ENCODE data around the gene RUBCNL.

DNA sequence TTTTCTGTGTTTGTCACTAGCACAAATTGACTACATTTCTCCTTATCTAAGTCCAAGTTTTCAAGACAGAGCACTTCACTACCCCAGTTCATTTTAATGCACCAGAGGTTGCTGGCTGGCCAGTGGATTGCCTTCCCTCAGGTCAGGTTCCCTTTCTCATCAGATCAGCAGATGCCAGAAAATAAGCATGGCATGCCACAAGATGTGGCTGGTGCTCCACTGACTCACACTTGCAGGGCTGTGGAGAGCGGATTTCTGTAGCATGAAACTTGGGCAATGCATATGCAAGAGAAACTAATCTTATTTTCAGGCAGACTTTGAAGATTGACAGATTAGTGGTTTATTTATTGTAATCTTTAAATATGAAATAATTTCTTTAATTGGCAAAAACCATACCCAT is 79.5 kb downstream of the RUBCNL start:
- TF ChIP-seq, protein P1, sequence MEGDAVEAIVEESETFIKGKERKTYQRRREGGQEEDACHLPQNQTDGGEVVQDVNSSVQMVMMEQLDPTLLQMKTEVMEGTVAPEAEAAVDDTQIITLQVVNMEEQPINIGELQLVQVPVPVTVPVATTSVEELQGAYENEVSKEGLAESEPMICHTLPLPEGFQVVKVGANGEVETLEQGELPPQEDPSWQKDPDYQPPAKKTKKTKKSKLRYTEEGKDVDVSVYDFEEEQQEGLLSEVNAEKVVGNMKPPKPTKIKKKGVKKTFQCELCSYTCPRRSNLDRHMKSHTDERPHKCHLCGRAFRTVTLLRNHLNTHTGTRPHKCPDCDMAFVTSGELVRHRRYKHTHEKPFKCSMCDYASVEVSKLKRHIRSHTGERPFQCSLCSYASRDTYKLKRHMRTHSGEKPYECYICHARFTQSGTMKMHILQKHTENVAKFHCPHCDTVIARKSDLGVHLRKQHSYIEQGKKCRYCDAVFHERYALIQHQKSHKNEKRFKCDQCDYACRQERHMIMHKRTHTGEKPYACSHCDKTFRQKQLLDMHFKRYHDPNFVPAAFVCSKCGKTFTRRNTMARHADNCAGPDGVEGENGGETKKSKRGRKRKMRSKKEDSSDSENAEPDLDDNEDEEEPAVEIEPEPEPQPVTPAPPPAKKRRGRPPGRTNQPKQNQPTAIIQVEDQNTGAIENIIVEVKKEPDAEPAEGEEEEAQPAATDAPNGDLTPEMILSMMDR (IDR thresholded peaks at IDR 0.05; ENCODE audit: extremely low read depth in 1 of 2, insufficient read depth in 1 of 2, low read depth in 1 of 2, low read length in 2 of 2), result no peak
- TF ChIP-seq POLR2AphosphoS5 (IDR thresholded peaks at IDR 0.05; ENCODE audit: insufficient read depth, low read depth, low read length), result no peak
- TF ChIP-seq JUN (IDR thresholded peaks at IDR 0.05; ENCODE audit: borderline replicate concordance, insufficient read depth, insufficient read length, low read depth), result no peak
- TF ChIP-seq, protein P2, sequence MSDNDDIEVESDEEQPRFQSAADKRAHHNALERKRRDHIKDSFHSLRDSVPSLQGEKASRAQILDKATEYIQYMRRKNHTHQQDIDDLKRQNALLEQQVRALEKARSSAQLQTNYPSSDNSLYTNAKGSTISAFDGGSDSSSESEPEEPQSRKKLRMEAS (IDR thresholded peaks at IDR 0.05; ENCODE audit: insufficient read depth, insufficient read length), result no peak
- TF ChIP-seq POLR2A (IDR thresholded peaks at IDR 0.05; ENCODE audit: low read depth, low read length), result no peak
- no peak for TF ChIP-seq EZH2 (IDR thresholded peaks at IDR 0.05; ENCODE audit: borderline replicate concordance, low read depth, low read length, severe bottlenecking)
- no peak for TF ChIP-seq MYC (IDR thresholded peaks at IDR 0.05; ENCODE audit: low read depth, low read length)
- TF ChIP-seq GATA2 (IDR thresholded peaks at IDR 0.05; ENCODE audit: insufficient read depth, insufficient read length, low read depth, low read length), result no peak
- TF ChIP-seq FOS (IDR thresholded peaks at IDR 0.05; ENCODE audit: borderline replicate concordance, insufficient read depth, low read length), result no peak
